ENCODE data around the gene CFAP221.

- no peak for TF ChIP-seq CREB1 (CRISPR knock-in tag; IDR thresholded peaks at IDR 0.05; ENCODE audit: low read depth)
- no peak for TF ChIP-seq CTCF (conservative IDR thresholded peaks at IDR 0.05; ENCODE audit: low read depth in 2 of 2)
- TF ChIP-seq EZH2 (IDR thresholded peaks at IDR 0.05; ENCODE audit: low read depth, unreplicated experiment), result no peak
- TF ChIP-seq POLR2AphosphoS5 (IDR thresholded peaks at IDR 0.05; ENCODE audit: low read depth), result no peak
- TF ChIP-seq ZNF114 (CRISPR knock-in tag; IDR thresholded peaks at IDR 0.05), result no peak
- TF ChIP-seq REST (IDR thresholded peaks at IDR 0.05; ENCODE audit: unreplicated experiment), result no peak
- no peak for TF ChIP-seq JUNB (IDR thresholded peaks at IDR 0.05; ENCODE audit: unreplicated experiment)
- TF ChIP-seq STAT1 (IDR thresholded peaks at IDR 0.05; ENCODE audit: unreplicated experiment), result no peak
Measured at GRCh38 chr2:119584469-119584868, 40.2 kb downstream of the CFAP221 start.

Measured in GM23338 (cell line).